HG02763 (cell line): ENCODE measurements around the gene NARF.

ENCODE experiments used
- ATAC-seq: cut with Tn5 transposase; IDR thresholded peaks from one replicate; pipeline ENCODE4 v1.9.1; 2021; ENCODE audit warnings: mild to moderate bottlenecking, moderate library complexity; ENCODE audit not compliant: unreplicated experiment

NARF gene

GRCh38 chr17:82470065-82470464, 11.5 kb downstream of the NARF start:
- ATAC-seq: no peak

- no peak for ATAC-seq
These were observed 15.9 kb downstream of the NARF start for GRCh38 chr17:82474223-82475010.

- ATAC-seq: no peak
These were observed 16.9 kb downstream of the NARF start for GRCh38 chr17:82475458-82475857.

GRCh38 chr17:82477934-82478333, 19.4 kb downstream of the NARF start:
- no peak for ATAC-seq

- ATAC-seq: no peak
These were observed 21.1 kb downstream of the NARF start for GRCh38 chr17:82479602-82480001.

- ATAC-seq: no peak
These were observed 21.8 kb downstream of the NARF start for GRCh38 chr17:82480318-82480717.

GRCh38 chr17:82483204-82483660, 24.7 kb downstream of the NARF start:
- no peak for ATAC-seq

GRCh38 chr17:82483836-82484235, 25.3 kb downstream of the NARF start:
- no peak for ATAC-seq

- ATAC-seq: no peak
These were observed 27.9 kb downstream of the NARF start for GRCh38 chr17:82486231-82487094.

GRCh38 chr17:82487910-82488309, 29.4 kb downstream of the NARF start:
- no peak for ATAC-seq

GRCh38 chr17:82489117-82489516, 30.6 kb downstream of the NARF start:
- ATAC-seq: no peak

- no peak for ATAC-seq
These were observed 31.4 kb downstream of the NARF start for GRCh38 chr17:82489851-82490511.

GRCh38 chr17:82490512-82491195, 32.1 kb downstream of the NARF start:
- no peak for ATAC-seq

- no peak for ATAC-seq
These were observed 32.6 kb downstream of the NARF start for GRCh38 chr17:82491196-82491530.

- ATAC-seq: no peak
These were observed 33.0 kb downstream of the NARF start for GRCh38 chr17:82491533-82491932.

- ATAC-seq: no peak
These were observed 34.2 kb downstream of the NARF start for GRCh38 chr17:82492643-82493225.

GRCh38 chr17:82493226-82493781, 34.8 kb downstream of the NARF start:
- no peak for ATAC-seq

- no peak for ATAC-seq
These were observed 35.9 kb downstream of the NARF start for GRCh38 chr17:82494236-82495055.

- no peak for ATAC-seq
These were observed 37.4 kb downstream of the NARF start for GRCh38 chr17:82495844-82496528.
